Measurements from ENCODE around the gene SLC13A3.

Gene SLC13A3

DNA sequence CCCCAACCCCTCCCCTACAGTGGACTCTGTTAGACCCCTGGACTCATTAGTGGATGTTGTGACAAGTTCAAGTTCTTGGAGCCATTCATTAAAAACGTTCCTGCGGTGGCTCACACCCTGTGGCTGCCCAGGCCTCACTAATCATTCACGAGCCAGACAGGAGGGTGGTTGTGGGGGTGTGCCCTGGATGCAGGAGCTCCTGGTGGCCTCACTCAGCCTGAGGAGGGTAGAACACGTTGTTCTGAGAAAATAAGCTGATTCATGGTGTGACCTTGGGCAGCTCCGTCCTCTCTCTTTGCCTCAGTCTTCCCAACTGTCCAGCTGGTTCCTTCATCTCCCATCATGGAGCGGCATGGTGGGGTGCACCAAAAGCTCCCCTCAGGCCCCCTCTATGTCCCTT lies 16.7 kb downstream of the SLC13A3 start:
- no peaks in the 10 kb centered on the region for H3K9me2 ChIP-seq (replicated peaks; ENCODE audit: insufficient read depth, low read length)
- H3K79me2 ChIP-seq (ENCODE audit: insufficient read depth, low read length), result no peaks in the 10 kb centered on the region
- no peaks in the 10 kb centered on the region for H3K36me3 ChIP-seq (ENCODE audit: low read length)
- no peak overlapping the region for H3K27ac ChIP-seq (ENCODE audit: low read depth, low read length)
- H3K4me2 ChIP-seq (ENCODE audit: low read depth, low read length, poor library complexity, severe bottlenecking), result no peak overlapping the region
- H2AFZ ChIP-seq (ENCODE audit: low read depth, low read length, severe bottlenecking), result no peak overlapping the region
- no peaks in the 10 kb centered on the region for H4K20me1 ChIP-seq (ENCODE audit: low read depth, low read length)
- H3F3A ChIP-seq (ENCODE audit: insufficient read depth), result no peaks in the 10 kb centered on the region
- no peak overlapping the region for H3K9ac ChIP-seq (ENCODE audit: low read length)
- H3K4me3 ChIP-seq (ENCODE audit: insufficient read depth, low read length, poor library complexity, severe bottlenecking), result no peak overlapping the region
- TF ChIP-seq EZH2phosphoT487 (conservative IDR thresholded peaks at IDR 0.05; ENCODE audit: low read length), result no peak
- TF ChIP-seq, protein P1, sequence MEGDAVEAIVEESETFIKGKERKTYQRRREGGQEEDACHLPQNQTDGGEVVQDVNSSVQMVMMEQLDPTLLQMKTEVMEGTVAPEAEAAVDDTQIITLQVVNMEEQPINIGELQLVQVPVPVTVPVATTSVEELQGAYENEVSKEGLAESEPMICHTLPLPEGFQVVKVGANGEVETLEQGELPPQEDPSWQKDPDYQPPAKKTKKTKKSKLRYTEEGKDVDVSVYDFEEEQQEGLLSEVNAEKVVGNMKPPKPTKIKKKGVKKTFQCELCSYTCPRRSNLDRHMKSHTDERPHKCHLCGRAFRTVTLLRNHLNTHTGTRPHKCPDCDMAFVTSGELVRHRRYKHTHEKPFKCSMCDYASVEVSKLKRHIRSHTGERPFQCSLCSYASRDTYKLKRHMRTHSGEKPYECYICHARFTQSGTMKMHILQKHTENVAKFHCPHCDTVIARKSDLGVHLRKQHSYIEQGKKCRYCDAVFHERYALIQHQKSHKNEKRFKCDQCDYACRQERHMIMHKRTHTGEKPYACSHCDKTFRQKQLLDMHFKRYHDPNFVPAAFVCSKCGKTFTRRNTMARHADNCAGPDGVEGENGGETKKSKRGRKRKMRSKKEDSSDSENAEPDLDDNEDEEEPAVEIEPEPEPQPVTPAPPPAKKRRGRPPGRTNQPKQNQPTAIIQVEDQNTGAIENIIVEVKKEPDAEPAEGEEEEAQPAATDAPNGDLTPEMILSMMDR (IDR thresholded peaks at IDR 0.05; ENCODE audit: insufficient read depth, low read length, poor library complexity, severe bottlenecking), result no peak
- no peaks in the 10 kb centered on the region for H3K27me3 ChIP-seq (ENCODE audit: low read length)
- no peaks in the 10 kb centered on the region for H3K9me3 ChIP-seq (ENCODE audit: insufficient read depth, low read length)

DNA sequence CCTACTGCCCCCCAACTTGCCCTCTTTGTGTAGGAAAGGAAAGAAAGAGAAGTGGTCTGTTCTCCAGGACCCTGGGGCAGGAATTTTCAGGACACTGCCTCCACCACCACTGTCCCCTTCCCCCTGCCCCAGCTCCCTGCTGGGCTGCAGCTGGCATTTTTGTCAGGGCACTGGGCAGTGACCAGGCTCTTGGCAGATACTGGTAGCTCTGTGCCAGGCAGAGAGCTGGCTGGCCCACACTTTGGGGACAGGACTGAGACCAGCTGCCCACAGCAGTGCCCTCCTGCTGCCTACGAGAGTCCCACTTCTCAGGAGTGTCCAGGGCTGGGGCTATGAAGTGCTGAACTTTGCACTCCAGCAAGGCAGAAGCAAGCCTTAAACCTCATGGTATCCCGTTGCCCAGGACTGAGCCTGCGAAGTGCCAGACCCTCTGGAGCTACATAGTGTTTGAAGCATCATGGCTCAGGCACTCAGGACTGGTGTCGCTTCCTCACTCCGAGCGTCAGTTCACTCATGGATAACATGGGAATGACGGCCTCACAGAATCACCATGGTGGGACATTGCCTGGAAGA lies 19.3 kb downstream of the SLC13A3 start:
- H3F3A ChIP-seq (ENCODE audit: insufficient read depth), result no peaks in the 10 kb centered on the region
- H3K9ac ChIP-seq (ENCODE audit: low read length), result no peak overlapping the region
- H3K9me3 ChIP-seq (ENCODE audit: insufficient read depth, low read length), result no peaks in the 10 kb centered on the region
- H4K20me1 ChIP-seq (ENCODE audit: low read depth, low read length), result no peaks in the 10 kb centered on the region
- H3K27ac ChIP-seq (ENCODE audit: low read depth, low read length), result no peak overlapping the region
- H3K79me2 ChIP-seq (ENCODE audit: insufficient read depth, low read length), result no peaks in the 10 kb centered on the region
- H3K4me2 ChIP-seq (ENCODE audit: low read depth, low read length, poor library complexity, severe bottlenecking), result no peak overlapping the region
- H3K27me3 ChIP-seq (ENCODE audit: low read length), result no peaks in the 10 kb centered on the region
- no peaks in the 10 kb centered on the region for H3K36me3 ChIP-seq (ENCODE audit: low read length)
- no peak for TF ChIP-seq EZH2phosphoT487 (conservative IDR thresholded peaks at IDR 0.05; ENCODE audit: low read length)
- TF ChIP-seq, protein P1 (IDR thresholded peaks at IDR 0.05; ENCODE audit: insufficient read depth, low read length, poor library complexity, severe bottlenecking), result no peak
- no peak overlapping the region for H2AFZ ChIP-seq (ENCODE audit: low read depth, low read length, severe bottlenecking)
- H3K9me2 ChIP-seq (replicated peaks; ENCODE audit: insufficient read depth, low read length), result no peaks in the 10 kb centered on the region
- H3K4me3 ChIP-seq (ENCODE audit: insufficient read depth, low read length, poor library complexity, severe bottlenecking), result no peak overlapping the region

DNA sequence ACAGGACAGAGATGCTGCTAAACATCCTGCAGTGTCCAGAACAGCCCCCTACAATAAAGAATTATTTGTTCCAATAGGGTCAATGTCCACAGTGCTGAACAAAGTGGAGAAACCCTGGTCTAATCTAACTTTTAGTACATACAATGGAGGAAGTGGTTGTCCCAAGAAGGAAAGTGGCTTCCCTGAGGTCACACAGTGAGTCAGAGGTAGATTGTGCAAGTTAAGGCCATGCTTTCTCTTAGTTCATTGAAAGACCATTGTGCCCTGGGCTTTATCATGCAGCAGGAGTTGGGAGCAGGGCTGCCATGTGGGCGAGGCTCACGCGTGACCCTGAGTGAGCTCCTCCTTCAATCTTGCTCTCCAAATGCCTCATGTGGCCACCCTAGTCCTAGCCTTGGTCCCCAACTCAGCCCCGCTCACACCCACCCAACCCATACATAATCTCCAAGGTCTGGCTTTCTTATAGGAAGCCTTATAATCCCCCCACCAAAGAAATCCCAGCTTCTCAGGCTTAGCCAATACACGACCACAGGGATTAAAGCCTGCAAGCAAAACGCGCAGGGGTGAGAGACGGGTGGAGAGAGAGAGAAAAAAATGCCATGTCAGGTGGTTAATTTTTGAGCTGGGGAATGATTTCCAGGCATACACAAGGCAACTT lies 19.9 kb downstream of the SLC13A3 start:
- Histone ChIP-seq H2AFZ (ENCODE audit: low read depth, low read length, severe bottlenecking) (no peak overlapping the region), H3K4me2 (ENCODE audit: low read depth, low read length, poor library complexity, severe bottlenecking) (no peak overlapping the region), H3K36me3 (ENCODE audit: low read length) (no peaks in the 10 kb centered on the region)

More for the DNA sequence above, 19.9 kb downstream of the SLC13A3 start:
- TF ChIP-seq, protein P1 (IDR thresholded peaks at IDR 0.05; ENCODE audit: insufficient read depth, low read length, poor library complexity, severe bottlenecking), result no peak
- H3K9me2 ChIP-seq (replicated peaks; ENCODE audit: insufficient read depth, low read length), result no peaks in the 10 kb centered on the region
- no peaks in the 10 kb centered on the region for H3F3A ChIP-seq (ENCODE audit: insufficient read depth)
- H3K27me3 ChIP-seq (ENCODE audit: low read length), result no peaks in the 10 kb centered on the region
- no peaks in the 10 kb centered on the region for H3K9me3 ChIP-seq (ENCODE audit: insufficient read depth, low read length)
- no peak overlapping the region for H3K9ac ChIP-seq (ENCODE audit: low read length)
- H3K27ac ChIP-seq (ENCODE audit: low read depth, low read length), result no peak overlapping the region
- H3K79me2 ChIP-seq (ENCODE audit: insufficient read depth, low read length), result no peaks in the 10 kb centered on the region
- H3K4me3 ChIP-seq (ENCODE audit: insufficient read depth, low read length, poor library complexity, severe bottlenecking), result no peak overlapping the region
- H4K20me1 ChIP-seq (ENCODE audit: low read depth, low read length), result no peaks in the 10 kb centered on the region
